Measurements from ENCODE around the gene HSD17B8. TPM values are rescaled to one million over a fixed set of nuclear protein-coding genes. Genes with fewer than 3 reads are reported as not detected.

Gene HSD17B8
- polyA plus RNA-seq, 1 of the 3 experiments (the other 2 are of a cell fraction), result 37.5 TPM

- TF ChIP-seq, protein P1, sequence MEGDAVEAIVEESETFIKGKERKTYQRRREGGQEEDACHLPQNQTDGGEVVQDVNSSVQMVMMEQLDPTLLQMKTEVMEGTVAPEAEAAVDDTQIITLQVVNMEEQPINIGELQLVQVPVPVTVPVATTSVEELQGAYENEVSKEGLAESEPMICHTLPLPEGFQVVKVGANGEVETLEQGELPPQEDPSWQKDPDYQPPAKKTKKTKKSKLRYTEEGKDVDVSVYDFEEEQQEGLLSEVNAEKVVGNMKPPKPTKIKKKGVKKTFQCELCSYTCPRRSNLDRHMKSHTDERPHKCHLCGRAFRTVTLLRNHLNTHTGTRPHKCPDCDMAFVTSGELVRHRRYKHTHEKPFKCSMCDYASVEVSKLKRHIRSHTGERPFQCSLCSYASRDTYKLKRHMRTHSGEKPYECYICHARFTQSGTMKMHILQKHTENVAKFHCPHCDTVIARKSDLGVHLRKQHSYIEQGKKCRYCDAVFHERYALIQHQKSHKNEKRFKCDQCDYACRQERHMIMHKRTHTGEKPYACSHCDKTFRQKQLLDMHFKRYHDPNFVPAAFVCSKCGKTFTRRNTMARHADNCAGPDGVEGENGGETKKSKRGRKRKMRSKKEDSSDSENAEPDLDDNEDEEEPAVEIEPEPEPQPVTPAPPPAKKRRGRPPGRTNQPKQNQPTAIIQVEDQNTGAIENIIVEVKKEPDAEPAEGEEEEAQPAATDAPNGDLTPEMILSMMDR (IDR thresholded peaks at IDR 0.05), result no peak
- TF ChIP-seq ZBTB33 (IDR thresholded peaks at IDR 0.05; ENCODE audit: borderline replicate concordance, low read depth), result no peak
- TF ChIP-seq SMC3 (IDR thresholded peaks at IDR 0.05; ENCODE audit: low read depth, low read length), result no peak
- TF ChIP-seq, protein P2, sequence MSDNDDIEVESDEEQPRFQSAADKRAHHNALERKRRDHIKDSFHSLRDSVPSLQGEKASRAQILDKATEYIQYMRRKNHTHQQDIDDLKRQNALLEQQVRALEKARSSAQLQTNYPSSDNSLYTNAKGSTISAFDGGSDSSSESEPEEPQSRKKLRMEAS (IDR thresholded peaks at IDR 0.05; ENCODE audit: low read depth), result no peak
- no peak for TF ChIP-seq RFX5 (IDR thresholded peaks at IDR 0.05; ENCODE audit: low read length)
- no peak for TF ChIP-seq TAF1 (IDR thresholded peaks at IDR 0.05; ENCODE audit: borderline replicate concordance, low read depth, low read length)
- no peak for TF ChIP-seq POLR2AphosphoS5 (IDR thresholded peaks at IDR 0.05; ENCODE audit: low read depth, low read length)
- no peak for TF ChIP-seq IRF3 (IDR thresholded peaks at IDR 0.05; ENCODE audit: low read depth, low read length)
Observed at GRCh38 chr6:33168284-33168601, 36.2 kb upstream of the HSD17B8 start (continued).

GRCh38 chr6:33168639-33169038, 35.8 kb upstream of the HSD17B8 start:
- TF ChIP-seq NFIC (IDR thresholded peaks at IDR 0.05; ENCODE audit: borderline replicate concordance) (no peak), TCF12 (IDR thresholded peaks at IDR 0.05) (no peak), YY1 (IDR thresholded peaks at IDR 0.05; ENCODE audit: low read depth) (no peak), RFX5 (IDR thresholded peaks at IDR 0.05; ENCODE audit: low read length) (no peak), JUND (IDR thresholded peaks at IDR 0.05) (no peak), EZH2phosphoT487 (IDR thresholded peaks at IDR 0.05; ENCODE audit: borderline replicate concordance, low read depth) (no peak), POLR2AphosphoS5 (IDR thresholded peaks at IDR 0.05; ENCODE audit: low read depth, low read length) (no peak), SMC3 (IDR thresholded peaks at IDR 0.05; ENCODE audit: low read depth, low read length) (no peak), ZBTB33 (IDR thresholded peaks at IDR 0.05; ENCODE audit: borderline replicate concordance, low read depth) (no peak), GABPA (IDR thresholded peaks at IDR 0.05; ENCODE audit: low read depth) (no peak)
- TF ChIP-seq, protein P2 (IDR thresholded peaks at IDR 0.05; ENCODE audit: low read depth), result no peak
- TF ChIP-seq, protein P3, sequence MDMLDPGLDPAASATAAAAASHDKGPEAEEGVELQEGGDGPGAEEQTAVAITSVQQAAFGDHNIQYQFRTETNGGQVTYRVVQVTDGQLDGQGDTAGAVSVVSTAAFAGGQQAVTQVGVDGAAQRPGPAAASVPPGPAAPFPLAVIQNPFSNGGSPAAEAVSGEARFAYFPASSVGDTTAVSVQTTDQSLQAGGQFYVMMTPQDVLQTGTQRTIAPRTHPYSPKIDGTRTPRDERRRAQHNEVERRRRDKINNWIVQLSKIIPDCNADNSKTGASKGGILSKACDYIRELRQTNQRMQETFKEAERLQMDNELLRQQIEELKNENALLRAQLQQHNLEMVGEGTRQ (IDR thresholded peaks at IDR 0.05; ENCODE audit: borderline replicate concordance, low read depth, low read length), result no peak
- Histone ChIP-seq H4K20me1 (ENCODE audit: insufficient read depth) (no peaks in the 10 kb centered on the region), H3K36me3 (replicated peaks in 1 of 2; ENCODE audit: control insufficient read depth in 1 of 2, insufficient read depth in 2 of 2, low read length in 1 of 2) (no peaks in the 10 kb centered on the region), H3K27me3 (ENCODE audit: insufficient read depth) (no peaks in the 10 kb centered on the region), H3K79me2 (ENCODE audit: insufficient read depth) (no peaks in the 10 kb centered on the region), H3K27ac (ENCODE audit: low read depth in 2 of 2, low read length in 1 of 2) (no peak overlapping the region), H3K4me1 (ENCODE audit: control insufficient read depth in 1 of 2, insufficient read depth in 2 of 2, low read depth in 1 of 2, low read length in 1 of 2) (no peaks in the 10 kb centered on the region), H3K9me3 (no peaks in the 10 kb centered on the region), H3F3A (replicated peaks; ENCODE audit: insufficient read depth) (no peaks in the 10 kb centered on the region), H3K9me2 (no peaks in the 10 kb centered on the region), H3K9ac (no peak overlapping the region), H3K4me2 (no peak overlapping the region), H3K4me3 (ENCODE audit: low read depth in 2 of 2, low read length in 1 of 2) (no peak overlapping the region), H2AFZ (ENCODE audit: low read depth) (no peak overlapping the region)
- ChIA-PET CTCF (interaction anchor here (1.2 kb wide), 1 partner anchor 80 kb away, joined by 3 read pairs; no protein-coding TSS in a partner anchor), POLR2A (no interaction called here)
- 27% methylated on average over 2 of the region's 5 CpGs for WGBS (ENCODE audit: low lambda C conversion rate)
- no peak for DNase-seq

Data from SK-N-SH (cell line).